Liver (tissue), 9 donors: ENCODE results near the gene ZNF593. TPM values are rescaled to one million over a fixed set of nuclear protein-coding genes. Genes with fewer than 3 reads are reported as not detected.

Experiments
- DNase-seq: peaks from one replicate; pipeline ENCODE4 v3.0.0-alpha.2; 2017; ENCODE audit warnings: low spot score
- H3K27ac ChIP-seq, 2 donors: one replicate each; pipeline ENCODE4 v1.7.0; 2013; ENCODE audit warnings: inconsistent platforms in 2 of 2, low read length in 2 of 2, control low read depth in 1 of 2, low read depth in 1 of 2, mild to moderate bottlenecking in 1 of 2
- H3K27me3 ChIP-seq, 4 donors: one replicate each; pipeline versions ENCODE4 v1.6.1 to v1.7.0; 2013; ENCODE audit warnings: low read length in 3 of 4, inconsistent platforms in 1 of 4, mild to moderate bottlenecking in 1 of 4, moderate library complexity in 1 of 4; ENCODE audit not compliant: control insufficient read depth in 4 of 4, insufficient read depth in 4 of 4
- H3K36me3 ChIP-seq, 4 donors: one replicate each; pipeline versions ENCODE4 v1.6.1 to v1.7.0; 2013; ENCODE audit warnings: low read length in 3 of 4, mild to moderate bottlenecking in 3 of 4, low read depth in 1 of 4, moderate library complexity in 1 of 4; ENCODE audit not compliant: control insufficient read depth in 4 of 4, insufficient read depth in 3 of 4
- H3K4me1 ChIP-seq, 4 donors: one replicate each; pipeline versions ENCODE4 v1.6.1 to v1.7.0; 2013; ENCODE audit warnings: low read length in 3 of 4, mild to moderate bottlenecking in 3 of 4, moderate library complexity in 1 of 4; ENCODE audit not compliant: control insufficient read depth in 4 of 4, insufficient read depth in 4 of 4
- H3K4me3 ChIP-seq, 3 donors: one replicate each; pipeline versions ENCODE4 v1.6.1 to v1.7.0; 2013; ENCODE audit warnings: low read length in 3 of 3, control low read depth in 1 of 3, low read depth in 1 of 3, mild to moderate bottlenecking in 1 of 3
- H3K9ac ChIP-seq, 2 donors: one replicate each; pipeline ENCODE4 v1.7.0; 2013; ENCODE audit warnings: low read length in 2 of 2, mild to moderate bottlenecking in 2 of 2, moderate library complexity in 2 of 2, control low read depth in 1 of 2, low read depth in 1 of 2
- H3K9me3 ChIP-seq, 4 donors: one replicate each; pipeline versions ENCODE4 v1.6.1 to v1.7.0; 2013; ENCODE audit warnings: low read length in 3 of 4; ENCODE audit not compliant: control insufficient read depth in 4 of 4
- EGR1 ChIP-seq, 2 donors: IDR thresholded peaks; 2 replicates each; pipeline ENCODE4 v1.6.1; 2016 to 2018; ENCODE audit warnings: antibody characterized with exemption in 2 of 2, low read depth in 2 of 2
- FOXA2 ChIP-seq: IDR thresholded peaks from 2 replicates; pipeline ENCODE4 v1.6.1; 2016; ENCODE audit warnings: antibody characterized with exemption
- HNF4A ChIP-seq, 2 donors: conservative IDR thresholded peaks; 2 replicates each; pipeline ENCODE4 v1.6.1; 2016; ENCODE audit warnings: antibody characterized with exemption in 2 of 2, mild to moderate bottlenecking in 2 of 2
- HNF4G ChIP-seq: IDR thresholded peaks from 2 replicates; pipeline ENCODE4 v1.6.1; 2016; ENCODE audit warnings: antibody characterized with exemption
- JUND ChIP-seq, 2 donors: IDR thresholded peaks; 2 replicates each; pipeline ENCODE4 v1.6.1; 2016; ENCODE audit warnings: antibody characterized with exemption in 2 of 2
- NR2F2 ChIP-seq: IDR thresholded peaks from 2 replicates; pipeline ENCODE4 v1.6.1; 2016; ENCODE audit warnings: antibody characterized with exemption
- RXRA ChIP-seq, 2 donors: IDR thresholded peaks; 2 replicates each; pipeline ENCODE4 v1.6.1; 2017 to 2018; ENCODE audit warnings: antibody characterized with exemption in 2 of 2, mild to moderate bottlenecking in 1 of 2
- SP1 ChIP-seq: IDR thresholded peaks from 2 replicates; pipeline ENCODE4 v1.6.1; 2018; ENCODE audit warnings: antibody characterized with exemption, mild to moderate bottlenecking
- TAF1 ChIP-seq: conservative IDR thresholded peaks from 2 replicates; pipeline ENCODE4 v1.6.1; 2016; ENCODE audit warnings: antibody characterized with exemption, mild to moderate bottlenecking
- YY1 ChIP-seq: IDR thresholded peaks from 2 replicates; pipeline ENCODE4 v1.6.1; 2016; ENCODE audit warnings: antibody characterized with exemption, mild to moderate bottlenecking
- WGBS: extraction: QIAGEN DNeasy Blood & Tissue Kit; methylation state at CpG from one replicate; pipeline ENCODE4 v1.1.7; 2013; 5-methylcytosine and 5-hydroxymethylcytosine counted together
- polyA plus RNA-seq, 2 donors: library from polyadenylated mRNA; stranded (reverse) in 1 of 2; unstranded in 1 of 2; fragments of 200-250 nt in 1 of 2; fragments of >200 nt in 1 of 2; fragmentation: Nextera tagmentation in 1 of 2; extraction: Ambion mirVana in 1 of 2; gene quantifications; one replicate each; pipeline versions ENCODE4 v1.2.1 to v1.2.3, GENCODE V29; 2013 to 2015
- total RNA-seq, 2 donors: library from RNA; depleted of rRNA; stranded (reverse); fragments of >200 nt; gene quantifications; one replicate each; pipeline ENCODE4 v1.2.3, GENCODE V29; 2014
- TF ChIP-seq, protein P1 (sequence below): IDR thresholded peaks from 2 replicates; pipeline ENCODE4 v1.6.1; 2016; ENCODE audit warnings: antibody characterized with exemption
- TF ChIP-seq, protein P2 (sequence below): IDR thresholded peaks from 2 replicates; pipeline ENCODE4 v1.6.1; 2016; ENCODE audit warnings: antibody characterized with exemption
- TF ChIP-seq, protein P3 (sequence below): IDR thresholded peaks from 2 replicates; pipeline ENCODE4 v1.6.1; 2016; ENCODE audit warnings: antibody characterized with exemption
- TF ChIP-seq, protein P4 (sequence below): fragments of 150-350 bp; IDR thresholded peaks from 2 replicates; pipeline ENCODE4 v1.5.1; 2017; ENCODE audit warnings: improper control_type of control experiment, low read depth, low read length; ENCODE audit not compliant: missing input control
- TF ChIP-seq, protein P5 (sequence below): IDR thresholded peaks from 2 replicates; pipeline ENCODE4 v1.6.1; 2016; ENCODE audit warnings: antibody characterized with exemption, mild to moderate bottlenecking
- donor health status: healthy.
- donor health status: healthy.
- donor health status: healthy.
- donor health status: healthy.
- donor health status: healthy.

The ZNF593 gene
- total and polyA plus RNA-seq, 4 donors = 5.7 to 81.4 (median 30.2) TPM

DNA sequence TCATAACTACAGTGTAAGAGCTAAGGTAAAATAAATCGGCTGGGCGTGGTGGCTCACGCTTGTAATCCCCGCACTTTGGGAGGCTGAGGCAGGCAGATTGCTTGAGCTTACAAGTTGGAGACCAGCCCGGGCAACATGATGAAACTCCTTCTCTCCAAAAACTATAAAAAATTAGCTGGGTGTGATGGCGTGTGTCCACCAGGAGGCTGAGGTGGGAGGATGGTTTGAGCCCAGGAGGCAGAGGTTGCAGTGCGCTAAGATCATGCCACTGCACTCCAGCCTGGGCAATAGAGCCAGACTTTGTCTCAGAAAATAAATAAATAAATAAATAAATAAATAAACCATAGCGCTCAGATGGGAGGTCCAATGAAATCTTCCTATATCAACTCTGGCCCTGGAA is 27.5 kb upstream of the ZNF593 start:
- H3K4me3 ChIP-seq = no peak overlapping the region
- 90% methylated on average over 8 of the region's 8 CpGs for whole genome bisulfite sequencing

More for the DNA sequence above, 27.5 kb upstream of the ZNF593 start:
- Histone ChIP-seq H3K4me1 (no peaks in the 10 kb centered on the region), H3K9ac (no peak overlapping the region), H3K9me3 (no peaks in the 10 kb centered on the region), H3K27me3 (no peaks in the 10 kb centered on the region), H3K36me3 (no peaks in the 10 kb centered on the region), H3K27ac (no peak overlapping the region)
- no peak for TF ChIP-seq TAF1
- TF ChIP-seq HNF4A (conservative IDR thresholded peaks at IDR 0.05) = no peak
- TF ChIP-seq EGR1 (IDR thresholded peaks at IDR 0.05; ENCODE audit: low read depth in 2 of 2) = no peak
- no peak for TF ChIP-seq RXRA (IDR thresholded peaks at IDR 0.05)
- no peak for TF ChIP-seq YY1
- no peak for TF ChIP-seq SP1
- TF ChIP-seq NR2F2 = no peak
- TF ChIP-seq, protein P1, sequence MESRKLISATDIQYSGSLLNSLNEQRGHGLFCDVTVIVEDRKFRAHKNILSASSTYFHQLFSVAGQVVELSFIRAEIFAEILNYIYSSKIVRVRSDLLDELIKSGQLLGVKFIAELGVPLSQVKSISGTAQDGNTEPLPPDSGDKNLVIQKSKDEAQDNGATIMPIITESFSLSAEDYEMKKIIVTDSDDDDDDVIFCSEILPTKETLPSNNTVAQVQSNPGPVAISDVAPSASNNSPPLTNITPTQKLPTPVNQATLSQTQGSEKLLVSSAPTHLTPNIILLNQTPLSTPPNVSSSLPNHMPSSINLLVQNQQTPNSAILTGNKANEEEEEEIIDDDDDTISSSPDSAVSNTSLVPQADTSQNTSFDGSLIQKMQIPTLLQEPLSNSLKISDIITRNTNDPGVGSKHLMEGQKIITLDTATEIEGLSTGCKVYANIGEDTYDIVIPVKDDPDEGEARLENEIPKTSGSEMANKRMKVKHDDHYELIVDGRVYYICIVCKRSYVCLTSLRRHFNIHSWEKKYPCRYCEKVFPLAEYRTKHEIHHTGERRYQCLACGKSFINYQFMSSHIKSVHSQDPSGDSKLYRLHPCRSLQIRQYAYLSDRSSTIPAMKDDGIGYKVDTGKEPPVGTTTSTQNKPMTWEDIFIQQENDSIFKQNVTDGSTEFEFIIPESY = no peak
- TF ChIP-seq, protein P2, sequence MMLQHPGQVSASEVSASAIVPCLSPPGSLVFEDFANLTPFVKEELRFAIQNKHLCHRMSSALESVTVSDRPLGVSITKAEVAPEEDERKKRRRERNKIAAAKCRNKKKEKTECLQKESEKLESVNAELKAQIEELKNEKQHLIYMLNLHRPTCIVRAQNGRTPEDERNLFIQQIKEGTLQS = no peak
- TF ChIP-seq, protein P3, sequence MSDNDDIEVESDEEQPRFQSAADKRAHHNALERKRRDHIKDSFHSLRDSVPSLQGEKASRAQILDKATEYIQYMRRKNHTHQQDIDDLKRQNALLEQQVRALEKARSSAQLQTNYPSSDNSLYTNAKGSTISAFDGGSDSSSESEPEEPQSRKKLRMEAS = no peak
- TF ChIP-seq, protein P4, sequence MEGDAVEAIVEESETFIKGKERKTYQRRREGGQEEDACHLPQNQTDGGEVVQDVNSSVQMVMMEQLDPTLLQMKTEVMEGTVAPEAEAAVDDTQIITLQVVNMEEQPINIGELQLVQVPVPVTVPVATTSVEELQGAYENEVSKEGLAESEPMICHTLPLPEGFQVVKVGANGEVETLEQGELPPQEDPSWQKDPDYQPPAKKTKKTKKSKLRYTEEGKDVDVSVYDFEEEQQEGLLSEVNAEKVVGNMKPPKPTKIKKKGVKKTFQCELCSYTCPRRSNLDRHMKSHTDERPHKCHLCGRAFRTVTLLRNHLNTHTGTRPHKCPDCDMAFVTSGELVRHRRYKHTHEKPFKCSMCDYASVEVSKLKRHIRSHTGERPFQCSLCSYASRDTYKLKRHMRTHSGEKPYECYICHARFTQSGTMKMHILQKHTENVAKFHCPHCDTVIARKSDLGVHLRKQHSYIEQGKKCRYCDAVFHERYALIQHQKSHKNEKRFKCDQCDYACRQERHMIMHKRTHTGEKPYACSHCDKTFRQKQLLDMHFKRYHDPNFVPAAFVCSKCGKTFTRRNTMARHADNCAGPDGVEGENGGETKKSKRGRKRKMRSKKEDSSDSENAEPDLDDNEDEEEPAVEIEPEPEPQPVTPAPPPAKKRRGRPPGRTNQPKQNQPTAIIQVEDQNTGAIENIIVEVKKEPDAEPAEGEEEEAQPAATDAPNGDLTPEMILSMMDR = no peak
- TF ChIP-seq HNF4G = no peak
- TF ChIP-seq JUND (IDR thresholded peaks at IDR 0.05) = no peak
- no peak for TF ChIP-seq FOXA2
- TF ChIP-seq, protein P5, sequence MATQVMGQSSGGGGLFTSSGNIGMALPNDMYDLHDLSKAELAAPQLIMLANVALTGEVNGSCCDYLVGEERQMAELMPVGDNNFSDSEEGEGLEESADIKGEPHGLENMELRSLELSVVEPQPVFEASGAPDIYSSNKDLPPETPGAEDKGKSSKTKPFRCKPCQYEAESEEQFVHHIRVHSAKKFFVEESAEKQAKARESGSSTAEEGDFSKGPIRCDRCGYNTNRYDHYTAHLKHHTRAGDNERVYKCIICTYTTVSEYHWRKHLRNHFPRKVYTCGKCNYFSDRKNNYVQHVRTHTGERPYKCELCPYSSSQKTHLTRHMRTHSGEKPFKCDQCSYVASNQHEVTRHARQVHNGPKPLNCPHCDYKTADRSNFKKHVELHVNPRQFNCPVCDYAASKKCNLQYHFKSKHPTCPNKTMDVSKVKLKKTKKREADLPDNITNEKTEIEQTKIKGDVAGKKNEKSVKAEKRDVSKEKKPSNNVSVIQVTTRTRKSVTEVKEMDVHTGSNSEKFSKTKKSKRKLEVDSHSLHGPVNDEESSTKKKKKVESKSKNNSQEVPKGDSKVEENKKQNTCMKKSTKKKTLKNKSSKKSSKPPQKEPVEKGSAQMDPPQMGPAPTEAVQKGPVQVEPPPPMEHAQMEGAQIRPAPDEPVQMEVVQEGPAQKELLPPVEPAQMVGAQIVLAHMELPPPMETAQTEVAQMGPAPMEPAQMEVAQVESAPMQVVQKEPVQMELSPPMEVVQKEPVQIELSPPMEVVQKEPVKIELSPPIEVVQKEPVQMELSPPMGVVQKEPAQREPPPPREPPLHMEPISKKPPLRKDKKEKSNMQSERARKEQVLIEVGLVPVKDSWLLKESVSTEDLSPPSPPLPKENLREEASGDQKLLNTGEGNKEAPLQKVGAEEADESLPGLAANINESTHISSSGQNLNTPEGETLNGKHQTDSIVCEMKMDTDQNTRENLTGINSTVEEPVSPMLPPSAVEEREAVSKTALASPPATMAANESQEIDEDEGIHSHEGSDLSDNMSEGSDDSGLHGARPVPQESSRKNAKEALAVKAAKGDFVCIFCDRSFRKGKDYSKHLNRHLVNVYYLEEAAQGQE = no peak
- DNase-seq = no peak
